K562 (cell line): Measurements from ENCODE around the gene PPP4R4. TPM values are rescaled to one million over a fixed set of nuclear protein-coding genes. Genes with fewer than 3 reads are reported as not detected.

Experiments
- ESRRB ChIP-seq: fragments of 250-450 bp; sonication (Bioruptor Pico); IDR thresholded peaks from 2 replicates; pipeline ENCODE4 v1.5.0; 2020; ENCODE audit warnings: mild to moderate bottlenecking, moderate library complexity, borderline replicate concordance
- GTF2A2 ChIP-seq: IDR thresholded peaks from 2 replicates; pipeline ENCODE4 v1.6.1; 2016; ENCODE audit warnings: mild to moderate bottlenecking, missing genetic modification characterization, missing compliant biosample characterization
- HBP1 ChIP-seq: fragments of 450-650 bp; formaldehyde crosslinking; IDR thresholded peaks from 2 replicates; pipeline ENCODE4 v1.4.0; 2022; ENCODE audit warnings: missing genetic modification characterization
- MAX ChIP-seq: sonication (generic); formaldehyde crosslinking; IDR thresholded peaks from 2 replicates; pipeline ENCODE4 v1.9.0; 2022; ENCODE audit warnings: mild to moderate bottlenecking, missing genetic modification reagents
- NFYB ChIP-seq: IDR thresholded peaks from 2 replicates; pipeline ENCODE4 v1.6.1; 2011; ENCODE audit warnings: mild to moderate bottlenecking, moderate library complexity; ENCODE audit not compliant: insufficient read length; ENCODE audit errors: extremely low read depth
- OTX1 ChIP-seq: fragments of 450-650 bp; formaldehyde crosslinking; IDR thresholded peaks from 2 replicates; pipeline ENCODE4 v1.4.0; 2022; ENCODE audit warnings: mild to moderate bottlenecking
- SMAD1 ChIP-seq: fragments of 150-350 bp; IDR thresholded peaks from 2 replicates; pipeline ENCODE4 v1.6.1; 2014; ENCODE audit warnings: low read length, low read depth; ENCODE audit not compliant: partially characterized antibody
- SOX6 ChIP-seq: fragments of 450-650 bp; IDR thresholded peaks from 2 replicates; pipeline ENCODE4 v1.6.1; 2014; ENCODE audit warnings: mild to moderate bottlenecking
- ZNF75A ChIP-seq: fragments of 450-650 bp; formaldehyde crosslinking; IDR thresholded peaks from 2 replicates; pipeline ENCODE4 v1.4.0; 2020; ENCODE audit warnings: mild to moderate bottlenecking
- polyA plus RNA-seq, 8 experiments: library from polyadenylated mRNA; depleted of rRNA in 4 of 8; stranded (reverse) in 5 of 8; unstranded in 3 of 8; fragments of >200 nt; fragmentation: Nextera tagmentation in 2 of 8; fragmentation: Illumina TruSeq in 1 of 8; extraction: Ambion mirVana in 2 of 8; extraction: Trizol in 1 of 8; gene quantifications; 2 replicates each; pipeline versions ENCODE4 v1.2.1 to v1.2.3, GENCODE V29; 2011 to 2014; ENCODE audit warnings: inconsistent platforms in 1 of 8, missing spikeins in 1 of 8
- total RNA-seq, 7 experiments: library from RNA; depleted of rRNA in 6 of 7; stranded (reverse); fragments of >200 nt in 6 of 7; fragmentation: Illumina TruSeq in 2 of 7; extraction: Trizol in 2 of 7; gene quantifications; 2 replicates each; pipeline versions ENCODE4 v1.2.1 to v1.2.3, GENCODE V29; 2011 to 2021; ENCODE audit warnings: low replicate concordance in 1 of 7
- TF ChIP-seq, protein P1 (sequence below): sonication (generic); formaldehyde crosslinking; IDR thresholded peaks from 2 replicates; pipeline ENCODE4 v1.8.0; 2023; ENCODE audit warnings: mild to moderate bottlenecking, missing genetic modification reagents
- TF ChIP-seq, protein P2 (sequence below): sonication (generic); formaldehyde crosslinking; IDR thresholded peaks from 2 replicates; pipeline ENCODE4 v1.5.0; 2020; ENCODE audit warnings: missing genetic modification reagents
- TF ChIP-seq, protein P3 (sequence below), 2 experiments: fragments of 200-800 bp in 1 of 2; sonication (Bioruptor generic) in 1 of 2; sonication (generic) in 1 of 2; formaldehyde crosslinking in 1 of 2; IDR thresholded peaks in 1 of 2; conservative IDR thresholded peaks in 1 of 2; 2 replicates each; pipeline versions ENCODE4 v1.5.0 to v1.6.1; 2016 to 2020; ENCODE audit warnings: missing compliant biosample characterization in 1 of 2, missing genetic modification characterization in 1 of 2, missing genetic modification reagents in 1 of 2

PPP4R4 gene
- total and polyA plus RNA-seq, 9 of the 15 experiments (the other 6 are each of a cell fraction or from before 2014, with no cell fraction given): 0.11 to 0.26 TPM; not detected in 7

GRCh38 chr14:94292526-94292871 is 118.4 kb downstream of the PPP4R4 start (continued):
- TF ChIP-seq, protein P1, sequence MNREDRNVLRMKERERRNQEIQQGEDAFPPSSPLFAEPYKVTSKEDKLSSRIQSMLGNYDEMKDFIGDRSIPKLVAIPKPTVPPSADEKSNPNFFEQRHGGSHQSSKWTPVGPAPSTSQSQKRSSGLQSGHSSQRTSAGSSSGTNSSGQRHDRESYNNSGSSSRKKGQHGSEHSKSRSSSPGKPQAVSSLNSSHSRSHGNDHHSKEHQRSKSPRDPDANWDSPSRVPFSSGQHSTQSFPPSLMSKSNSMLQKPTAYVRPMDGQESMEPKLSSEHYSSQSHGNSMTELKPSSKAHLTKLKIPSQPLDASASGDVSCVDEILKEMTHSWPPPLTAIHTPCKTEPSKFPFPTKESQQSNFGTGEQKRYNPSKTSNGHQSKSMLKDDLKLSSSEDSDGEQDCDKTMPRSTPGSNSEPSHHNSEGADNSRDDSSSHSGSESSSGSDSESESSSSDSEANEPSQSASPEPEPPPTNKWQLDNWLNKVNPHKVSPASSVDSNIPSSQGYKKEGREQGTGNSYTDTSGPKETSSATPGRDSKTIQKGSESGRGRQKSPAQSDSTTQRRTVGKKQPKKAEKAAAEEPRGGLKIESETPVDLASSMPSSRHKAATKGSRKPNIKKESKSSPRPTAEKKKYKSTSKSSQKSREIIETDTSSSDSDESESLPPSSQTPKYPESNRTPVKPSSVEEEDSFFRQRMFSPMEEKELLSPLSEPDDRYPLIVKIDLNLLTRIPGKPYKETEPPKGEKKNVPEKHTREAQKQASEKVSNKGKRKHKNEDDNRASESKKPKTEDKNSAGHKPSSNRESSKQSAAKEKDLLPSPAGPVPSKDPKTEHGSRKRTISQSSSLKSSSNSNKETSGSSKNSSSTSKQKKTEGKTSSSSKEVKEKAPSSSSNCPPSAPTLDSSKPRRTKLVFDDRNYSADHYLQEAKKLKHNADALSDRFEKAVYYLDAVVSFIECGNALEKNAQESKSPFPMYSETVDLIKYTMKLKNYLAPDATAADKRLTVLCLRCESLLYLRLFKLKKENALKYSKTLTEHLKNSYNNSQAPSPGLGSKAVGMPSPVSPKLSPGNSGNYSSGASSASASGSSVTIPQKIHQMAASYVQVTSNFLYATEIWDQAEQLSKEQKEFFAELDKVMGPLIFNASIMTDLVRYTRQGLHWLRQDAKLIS (CRISPR knock-in tag): no peak
- no peak for TF ChIP-seq ZNF75A (CRISPR knock-in tag)
- TF ChIP-seq MAX (CRISPR knock-in tag): no peak
- TF ChIP-seq, protein P2, sequence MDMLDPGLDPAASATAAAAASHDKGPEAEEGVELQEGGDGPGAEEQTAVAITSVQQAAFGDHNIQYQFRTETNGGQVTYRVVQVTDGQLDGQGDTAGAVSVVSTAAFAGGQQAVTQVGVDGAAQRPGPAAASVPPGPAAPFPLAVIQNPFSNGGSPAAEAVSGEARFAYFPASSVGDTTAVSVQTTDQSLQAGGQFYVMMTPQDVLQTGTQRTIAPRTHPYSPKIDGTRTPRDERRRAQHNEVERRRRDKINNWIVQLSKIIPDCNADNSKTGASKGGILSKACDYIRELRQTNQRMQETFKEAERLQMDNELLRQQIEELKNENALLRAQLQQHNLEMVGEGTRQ: no peak
- no peak for TF ChIP-seq NFYB
- TF ChIP-seq SMAD1: no peak
- TF ChIP-seq ESRRB (CRISPR knock-in tag): no peak
- TF ChIP-seq, protein P3, sequence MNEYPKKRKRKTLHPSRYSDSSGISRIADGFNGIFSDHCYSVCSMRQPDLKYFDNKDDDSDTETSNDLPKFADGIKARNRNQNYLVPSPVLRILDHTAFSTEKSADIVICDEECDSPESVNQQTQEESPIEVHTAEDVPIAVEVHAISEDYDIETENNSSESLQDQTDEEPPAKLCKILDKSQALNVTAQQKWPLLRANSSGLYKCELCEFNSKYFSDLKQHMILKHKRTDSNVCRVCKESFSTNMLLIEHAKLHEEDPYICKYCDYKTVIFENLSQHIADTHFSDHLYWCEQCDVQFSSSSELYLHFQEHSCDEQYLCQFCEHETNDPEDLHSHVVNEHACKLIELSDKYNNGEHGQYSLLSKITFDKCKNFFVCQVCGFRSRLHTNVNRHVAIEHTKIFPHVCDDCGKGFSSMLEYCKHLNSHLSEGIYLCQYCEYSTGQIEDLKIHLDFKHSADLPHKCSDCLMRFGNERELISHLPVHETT (CRISPR knock-in tag; conservative IDR thresholded peaks at IDR 0.05 in 1 of 2, IDR thresholded peaks at IDR 0.05 in 1 of 2): no peak
- TF ChIP-seq OTX1: no peak
- no peak for TF ChIP-seq HBP1 (CRISPR knock-in tag)
- TF ChIP-seq GTF2A2 (tag): no peak
- TF ChIP-seq SOX6: no peak
